ENCODE results near the gene B4GAT1.
"Not testable (repeated sequence)": the region's sequence is repeated elsewhere in the genome, so short reads cannot be mapped to it uniquely, and the experiment has no call there.

Gene B4GAT1

DNA sequence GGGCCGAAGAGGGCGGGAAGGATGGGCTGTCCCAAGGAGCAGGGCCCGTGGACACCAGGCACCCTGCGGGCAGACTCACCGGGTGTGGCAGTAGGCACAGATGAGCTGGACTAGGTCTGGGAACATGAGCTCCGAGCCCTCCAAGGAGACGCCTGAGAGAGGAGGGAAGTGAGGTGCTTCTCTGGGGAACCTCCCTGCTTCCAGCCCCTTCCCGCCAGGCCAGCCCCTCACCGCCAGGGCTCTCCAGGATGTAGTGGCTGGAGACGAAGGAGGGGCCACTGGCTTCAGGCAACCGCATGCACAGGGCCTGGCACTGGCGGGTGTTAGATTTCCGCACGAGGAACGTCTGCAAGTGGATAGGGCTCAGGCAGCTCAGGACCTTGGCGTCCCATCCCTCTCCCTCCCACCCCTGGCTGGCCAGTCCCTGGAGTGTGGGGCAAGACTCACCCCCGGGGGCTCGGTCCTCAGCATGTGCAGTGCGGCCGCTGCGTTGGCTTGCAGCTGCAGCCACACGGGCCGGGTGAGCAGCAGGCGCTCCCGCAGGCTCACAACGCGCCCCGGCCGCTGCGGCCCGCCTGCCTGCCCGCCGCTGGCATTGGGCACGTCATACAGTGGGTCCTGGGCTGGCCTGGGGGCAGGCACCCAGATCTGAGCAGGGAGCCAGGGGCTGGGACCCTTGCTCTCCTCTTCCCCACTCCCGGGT, 11.7 kb downstream of the B4GAT1 start:
- peak; percentile 55 for DNase-seq

DNA sequence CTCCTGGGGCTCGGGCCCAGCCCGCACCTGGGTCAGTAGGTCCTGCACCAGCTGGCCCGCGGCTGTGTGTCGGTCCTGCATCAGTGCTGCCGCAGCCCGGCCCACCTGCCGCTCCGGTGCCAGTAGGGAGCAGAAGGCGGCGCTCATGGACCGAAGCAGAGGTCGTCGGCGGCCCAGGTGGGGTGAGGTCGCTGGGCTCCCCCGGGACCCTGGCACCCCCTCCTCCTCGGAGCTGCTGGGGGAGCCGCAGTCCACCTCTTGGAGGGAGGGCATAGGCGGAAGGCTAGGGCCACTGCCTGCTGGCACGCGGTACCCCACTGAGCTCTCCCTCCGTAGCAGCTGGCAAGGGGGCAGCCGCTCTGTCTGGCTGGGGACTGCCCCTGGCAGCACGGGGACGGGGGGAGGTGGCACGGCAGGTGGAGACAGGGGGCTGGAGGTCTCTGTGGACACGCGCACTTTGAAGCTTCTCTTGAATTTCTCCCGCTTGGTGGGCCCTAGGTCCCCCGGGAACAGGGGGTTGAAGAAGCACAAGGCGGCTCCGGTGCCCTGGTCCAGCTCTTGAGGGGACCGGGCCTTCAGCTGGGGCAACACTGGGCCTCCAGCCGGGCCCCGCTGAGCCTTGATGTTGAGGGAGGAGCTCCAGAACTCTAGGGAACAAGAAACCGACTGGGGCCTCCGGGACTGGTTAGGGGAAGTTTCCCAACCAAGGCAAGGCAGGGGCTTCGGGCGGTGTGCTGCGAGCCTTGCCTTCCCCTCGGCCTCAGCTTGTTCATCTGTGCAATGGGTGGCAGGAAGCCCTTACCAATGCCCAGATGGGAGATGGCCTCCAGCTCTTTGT, 12.6 kb downstream of the B4GAT1 start:
- no peak for DNase-seq

DNA sequence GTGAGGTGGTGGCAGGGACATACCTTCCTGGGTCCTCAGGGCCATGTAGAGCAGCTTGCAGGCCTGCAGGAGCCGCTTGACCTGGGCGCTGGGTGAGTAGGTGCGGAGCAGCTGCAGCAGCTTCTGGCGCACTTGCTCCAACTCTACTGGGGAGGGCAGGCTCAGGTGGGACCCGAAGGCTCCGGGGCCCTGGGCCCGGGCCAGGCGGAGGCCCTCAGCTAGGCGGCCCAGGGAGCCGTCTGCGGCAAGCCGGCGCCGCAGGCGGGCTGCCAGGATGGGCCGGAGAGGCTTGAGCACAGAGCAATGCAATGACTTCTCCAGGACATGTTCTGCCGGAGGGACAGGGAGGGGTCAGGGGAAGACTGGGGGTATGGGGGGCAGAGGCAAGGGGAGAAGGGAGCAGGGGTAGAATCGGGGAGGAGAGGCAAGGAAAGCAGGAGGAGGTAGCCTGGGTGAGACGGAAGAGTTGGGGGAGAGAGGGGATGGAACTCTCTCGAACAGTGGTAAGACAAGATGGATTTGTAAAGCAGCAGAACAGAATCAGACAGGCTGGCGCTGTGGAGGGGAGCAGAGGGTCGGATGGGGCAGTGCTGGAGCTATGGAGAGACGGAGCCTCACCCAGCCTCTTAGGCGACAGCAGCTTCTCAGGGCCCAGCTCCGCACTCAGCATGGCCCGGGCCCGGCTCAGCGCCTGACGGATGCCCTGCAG, 13.4 kb downstream of the B4GAT1 start:
- no peak for DNase-seq

DNA sequence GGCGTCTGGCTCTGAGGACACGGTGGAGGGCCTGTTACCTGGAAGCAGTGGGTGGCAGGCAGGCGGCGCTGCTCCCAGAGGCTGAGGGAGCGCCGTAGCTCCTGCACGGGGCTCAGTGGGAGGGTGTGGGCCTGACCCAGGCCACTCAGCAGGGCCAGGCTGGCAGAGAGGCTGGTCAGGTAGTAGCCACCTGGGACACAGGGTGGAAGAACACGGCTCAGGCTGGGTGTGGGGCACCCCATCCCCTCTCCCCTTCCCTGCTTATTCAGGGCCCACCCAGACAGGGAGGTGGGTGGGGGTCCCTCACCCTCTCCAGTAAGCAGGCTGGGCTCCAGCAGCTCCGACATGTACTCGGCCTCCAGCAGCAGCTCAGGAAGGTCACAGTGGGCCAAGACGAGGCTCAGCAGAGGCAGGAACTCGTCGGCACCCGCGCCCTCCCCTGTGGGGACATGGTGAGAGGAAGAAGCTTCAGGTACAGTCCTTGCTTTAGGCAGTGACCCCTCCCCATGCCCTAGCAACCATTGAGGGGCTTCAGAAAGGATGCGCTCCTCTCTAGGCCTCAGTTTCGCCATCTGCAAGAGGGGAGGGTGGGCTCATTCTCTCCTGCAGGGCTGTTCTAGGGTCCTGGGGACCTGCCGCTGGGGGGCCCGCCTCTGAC, 14.1 kb downstream of the B4GAT1 start:
- no peak for DNase-seq

DNA sequence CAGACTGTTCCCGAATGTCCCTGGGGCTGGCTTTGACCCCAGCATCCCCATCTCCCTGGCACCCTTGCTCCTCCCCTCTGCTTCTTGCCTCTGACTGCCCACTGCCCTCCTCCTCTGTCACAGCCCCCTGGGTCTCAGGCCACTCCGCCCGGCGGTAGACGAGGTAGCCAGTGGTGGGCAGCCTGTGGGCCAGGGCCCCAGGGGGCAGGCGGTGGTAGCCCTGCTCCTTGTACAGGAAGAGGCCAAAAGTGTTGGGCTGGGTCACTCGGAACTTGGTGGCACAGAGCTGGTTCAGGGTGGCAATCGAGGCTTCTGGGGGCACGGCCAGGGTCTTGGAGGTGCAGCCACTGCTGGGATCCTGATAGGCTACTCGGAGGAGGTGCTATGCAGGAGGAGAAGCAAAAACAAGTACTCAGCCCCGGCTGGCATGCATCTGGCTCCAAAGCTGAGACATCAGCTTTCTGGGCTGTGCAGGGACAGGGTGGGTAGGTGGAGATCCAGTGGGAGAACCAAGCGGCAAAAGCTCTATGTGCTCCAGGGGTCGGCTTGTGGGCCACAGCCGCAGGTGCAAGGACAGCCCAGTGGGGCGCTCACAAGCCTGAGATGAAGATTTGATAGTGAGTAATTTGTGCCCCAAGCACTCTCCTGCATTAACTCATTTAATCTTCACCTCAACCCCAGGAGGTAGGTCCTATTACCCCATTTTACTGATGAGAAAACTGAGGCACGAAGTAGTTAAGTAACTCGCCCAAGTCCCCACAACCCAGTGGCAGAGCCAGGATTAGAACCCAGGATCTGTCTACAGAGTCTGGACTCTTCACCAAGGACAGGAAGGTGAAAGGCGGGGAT, 14.8 kb downstream of the B4GAT1 start:
- DNase-seq = no peak

DNA sequence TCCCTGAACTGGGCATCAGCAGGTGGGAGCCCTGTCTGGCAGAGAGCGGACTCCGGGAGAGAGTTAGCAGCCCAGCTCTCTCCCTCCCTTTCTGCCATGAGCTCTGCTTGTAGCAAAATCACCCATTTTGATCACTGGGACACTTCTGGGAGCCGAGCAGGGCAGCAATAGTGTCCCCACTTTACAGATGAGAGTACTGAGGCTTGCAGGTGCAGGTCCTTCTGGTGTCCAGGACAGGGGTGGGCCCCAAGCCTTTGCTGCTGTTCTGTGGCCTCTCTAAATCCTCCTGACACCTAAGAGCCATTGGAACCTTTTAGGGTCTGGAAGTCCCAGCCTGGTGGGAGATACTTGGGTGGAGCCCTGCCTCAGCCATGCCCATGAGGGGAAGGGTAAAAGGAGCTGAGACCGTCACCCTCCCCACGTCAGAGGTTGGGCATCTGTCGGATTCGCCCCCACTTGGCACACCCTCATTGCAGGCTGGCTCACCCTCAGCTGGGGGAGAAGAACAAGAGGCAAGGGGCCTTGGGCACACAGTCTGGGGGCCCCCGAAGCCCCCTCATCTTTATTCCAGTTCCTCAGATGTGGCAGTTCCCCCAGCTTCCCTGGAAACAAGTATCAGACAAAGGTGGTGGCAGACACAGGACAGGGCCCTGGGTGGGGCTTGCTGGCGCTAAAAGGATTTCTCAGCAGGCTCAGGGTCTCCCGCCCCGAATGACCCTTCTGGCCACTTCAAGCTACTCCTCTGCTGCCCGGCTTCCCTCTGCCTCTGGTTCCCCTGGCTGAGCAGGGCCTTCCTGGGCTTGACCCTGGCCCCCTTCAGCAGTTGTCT, 15.7 kb downstream of the B4GAT1 start:
- DNase-seq = no peak

DNA sequence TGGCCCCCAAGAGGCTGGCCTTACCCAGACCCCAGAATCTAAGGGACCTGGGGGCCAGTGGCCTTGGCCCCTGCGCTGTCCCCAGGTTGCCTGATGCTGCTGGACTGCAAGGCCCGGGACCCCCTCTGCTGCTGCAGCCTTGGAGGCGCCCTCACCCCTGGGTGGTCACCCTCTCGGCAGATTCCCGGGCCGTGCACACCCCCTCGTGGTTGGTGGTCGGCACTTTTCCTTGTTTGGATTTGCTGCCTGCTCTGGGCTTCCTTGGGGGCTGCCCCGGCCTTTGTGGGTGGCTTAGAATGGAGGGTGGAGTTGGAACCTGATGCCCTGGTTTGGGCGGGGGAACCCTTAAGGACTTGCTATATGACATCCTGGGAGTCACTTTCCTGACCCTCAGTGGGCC, 16.5 kb downstream of the B4GAT1 start:
- DNase-seq = no peak

DNA sequence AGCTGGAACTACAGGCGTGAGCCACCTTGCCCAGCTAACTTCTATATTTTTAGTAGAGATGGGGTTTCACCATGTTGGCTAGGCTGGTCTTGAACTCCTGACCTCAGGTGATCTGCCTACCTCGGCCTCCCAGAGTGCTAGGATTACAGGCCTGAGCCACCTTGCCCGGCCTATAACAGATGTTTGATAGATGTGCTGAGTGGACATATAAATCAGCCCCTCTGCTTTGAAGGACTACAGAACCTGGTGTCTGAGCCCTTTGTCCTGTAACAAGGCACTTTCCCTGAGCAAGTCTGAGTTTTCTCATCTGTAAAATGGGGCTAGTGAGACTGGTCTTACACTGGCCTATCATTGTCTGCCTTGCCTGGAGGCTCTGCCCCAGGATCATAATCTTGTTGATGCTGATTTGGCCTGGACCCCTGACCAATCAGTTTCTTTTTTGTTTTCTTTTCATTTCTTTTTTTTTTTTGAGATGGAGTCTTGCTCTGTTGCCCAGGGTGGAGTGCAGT, 18.2 kb downstream of the B4GAT1 start:
- peak; percentile 5 for DNase-seq

DNA sequence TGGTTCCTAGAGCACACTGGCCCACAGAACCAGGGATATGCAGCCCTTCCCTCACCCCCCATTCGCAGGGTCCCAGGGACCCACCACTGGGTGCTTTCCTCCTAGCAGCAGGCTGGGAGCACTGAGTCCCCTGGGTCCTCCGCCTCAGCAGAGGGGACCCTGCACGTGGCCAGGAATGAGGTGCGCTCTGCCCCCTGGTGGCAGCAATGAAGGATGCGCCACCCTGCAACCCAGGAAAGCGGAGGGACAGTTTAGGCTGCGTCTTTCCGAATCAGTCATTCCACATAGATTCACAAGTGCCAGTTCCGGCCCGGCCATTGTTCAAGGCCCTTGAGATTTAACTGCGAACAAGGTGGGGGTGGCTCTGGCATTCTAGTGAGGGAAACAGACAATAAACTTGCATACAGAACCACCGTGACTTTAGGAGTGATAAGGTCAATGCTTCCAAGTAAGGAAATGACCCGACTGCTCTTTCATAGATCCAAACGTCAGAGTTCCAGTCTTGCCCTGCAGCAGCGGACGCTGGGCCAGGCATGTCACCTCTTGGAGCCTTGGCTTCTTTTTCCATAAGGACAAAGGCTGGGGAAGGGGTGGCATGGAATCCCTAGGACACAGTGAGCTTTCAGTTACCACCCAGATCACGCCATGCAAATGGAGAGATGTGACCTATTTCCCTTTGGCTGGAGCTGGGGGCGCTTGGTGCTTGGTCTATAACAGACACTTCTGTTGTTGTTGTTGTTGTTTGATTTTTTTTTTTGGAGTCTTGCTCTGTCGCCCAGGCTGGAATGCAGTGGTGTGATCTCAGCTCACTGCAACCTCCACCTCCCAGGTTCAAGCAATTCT, 18.9 kb downstream of the B4GAT1 start:
- peak; percentile 75 for DNase-seq

DNA sequence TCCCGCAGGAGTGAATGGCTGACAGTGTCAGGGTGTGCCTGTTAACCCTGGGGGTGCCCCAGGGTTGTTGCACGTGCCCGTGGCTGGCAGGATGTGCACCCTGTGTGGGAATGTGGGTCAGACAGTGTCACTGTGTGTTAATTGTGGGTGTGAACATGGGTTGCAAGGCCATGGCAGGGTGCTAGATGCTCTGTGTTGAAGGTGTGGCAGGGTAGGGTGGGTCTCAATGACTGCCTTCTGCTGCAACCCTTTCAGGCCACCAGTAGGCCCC, 19.5 kb downstream of the B4GAT1 start:
- DNase-seq = peak; percentile 9

DNA sequence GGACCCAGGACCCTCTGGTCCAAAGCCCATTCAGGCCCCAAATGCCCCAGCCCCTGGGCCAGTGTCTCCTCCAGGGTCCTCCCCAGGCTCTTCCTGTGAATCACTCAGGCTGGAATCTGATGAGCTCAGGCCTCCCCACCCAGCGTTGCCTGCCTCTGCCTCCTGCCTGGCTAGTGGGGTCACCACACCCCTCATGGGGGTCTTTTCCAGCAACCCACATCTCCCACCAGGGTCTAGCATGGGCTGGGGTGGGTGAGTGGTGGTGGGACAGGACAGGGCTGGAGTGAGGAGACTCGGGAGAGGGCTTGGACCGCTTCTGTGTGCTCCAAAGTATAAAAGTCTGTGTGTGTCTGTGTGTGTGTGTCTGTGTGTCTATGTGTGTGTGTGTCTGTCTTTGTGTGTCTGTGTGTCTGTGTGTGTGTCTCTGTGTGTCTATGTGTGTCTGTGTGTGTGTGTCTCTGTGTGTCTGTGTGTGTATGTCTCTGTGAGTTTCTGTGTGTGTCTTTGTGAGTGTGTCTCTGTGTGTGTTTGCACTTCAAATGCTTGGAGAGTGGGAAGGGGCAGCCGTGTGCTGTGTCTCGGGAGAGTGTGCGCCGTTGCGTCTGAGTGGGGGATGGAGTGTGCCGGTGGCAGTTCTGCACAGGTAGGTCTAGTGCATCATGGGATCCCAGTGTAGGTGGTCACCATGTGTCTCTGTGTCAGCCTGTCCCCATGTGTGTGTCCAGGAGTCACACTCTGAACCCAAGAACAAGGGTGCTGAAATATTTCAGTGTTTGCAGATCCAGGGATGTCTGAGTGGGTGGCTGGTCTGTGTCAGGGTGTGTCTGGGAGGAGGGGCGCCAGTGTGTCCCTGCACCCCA, 20.0 kb downstream of the B4GAT1 start:
- peak; percentile 81 for DNase-seq

DNA sequence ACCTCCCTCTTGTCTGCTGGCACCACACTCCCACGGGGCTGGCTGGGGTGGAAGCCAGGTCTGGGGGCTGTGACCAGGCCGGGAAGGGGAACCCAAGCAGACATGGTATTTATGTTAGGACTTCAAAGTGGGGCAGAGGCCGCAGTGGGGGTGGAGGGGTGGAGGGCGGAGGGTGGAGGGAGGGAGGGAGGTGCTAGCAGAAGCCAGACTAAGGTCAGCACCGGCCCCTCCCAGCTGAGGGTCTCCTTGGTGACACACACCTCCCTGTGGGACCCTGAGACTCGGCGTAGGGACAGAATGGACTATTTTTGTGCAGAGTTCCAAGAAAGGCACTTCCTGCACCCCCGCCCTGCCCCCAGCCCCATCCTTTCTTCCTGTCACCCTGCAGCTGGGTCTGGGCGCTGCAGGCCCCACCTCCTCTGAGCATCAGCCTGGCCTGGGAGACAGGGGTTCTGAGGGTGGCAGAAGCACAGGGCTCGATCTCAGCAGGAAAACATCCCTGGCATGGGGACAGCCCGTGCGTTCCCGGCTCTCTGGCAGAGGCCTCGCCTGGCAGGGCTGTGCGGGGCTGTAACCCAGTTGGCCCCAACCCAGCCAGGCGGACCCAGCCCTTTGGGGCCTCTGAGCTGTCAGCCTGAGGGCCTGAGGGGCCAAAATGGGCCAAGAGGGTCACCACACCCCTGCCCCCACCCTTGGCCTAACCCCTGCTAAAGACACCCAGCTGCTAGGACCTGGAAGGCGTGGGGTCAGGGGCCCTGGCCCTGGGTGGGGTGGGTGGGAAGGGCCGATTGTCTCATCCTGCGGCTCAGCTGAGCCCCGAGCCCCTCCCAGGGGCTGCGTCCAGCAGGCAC, 20.9 kb downstream of the B4GAT1 start:
- DNase-seq = peak; percentile 59

DNA sequence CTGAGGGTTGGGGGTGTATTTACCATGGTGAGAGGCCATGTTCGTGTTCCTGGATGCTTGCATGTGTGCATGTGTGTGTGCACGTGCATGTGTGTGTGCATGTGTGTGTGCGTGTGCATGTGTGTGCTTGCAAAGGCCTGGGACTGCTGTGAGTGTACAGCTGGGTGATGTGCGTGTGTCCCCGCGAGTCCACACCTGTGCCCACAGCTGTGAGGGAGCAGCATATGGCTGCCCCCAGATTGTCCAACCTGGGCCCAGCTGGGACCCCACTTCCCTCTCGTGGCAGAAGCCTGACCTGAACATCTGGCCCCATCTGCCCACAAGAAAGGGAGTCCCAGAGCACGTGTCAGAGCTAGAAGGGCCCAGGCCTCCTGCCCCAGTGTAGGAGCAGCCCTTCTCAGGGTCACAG, 22.2 kb downstream of the B4GAT1 start:
- peak; percentile 32 for DNase-seq

DNA sequence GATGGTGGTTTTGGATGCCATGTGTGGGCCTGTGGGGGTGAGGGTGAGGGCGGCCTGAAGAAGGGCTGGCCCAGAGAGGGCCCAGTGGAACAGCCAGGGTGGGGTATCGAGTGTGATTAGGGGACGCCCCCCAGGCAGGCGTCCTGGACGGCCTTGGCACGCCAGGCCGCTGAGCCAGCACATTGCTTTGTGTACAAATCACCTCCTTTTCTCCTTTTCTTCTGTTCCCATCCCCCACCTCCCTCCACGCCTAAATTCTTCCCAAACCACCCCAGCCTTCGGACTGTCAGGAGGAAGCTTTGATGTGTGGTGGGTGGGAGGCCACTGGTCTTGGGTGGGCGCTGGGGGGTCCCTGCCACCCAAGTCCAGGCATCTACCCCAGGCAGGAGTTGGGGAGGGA, 22.8 kb downstream of the B4GAT1 start:
- peak; percentile 46 for DNase-seq

DNA sequence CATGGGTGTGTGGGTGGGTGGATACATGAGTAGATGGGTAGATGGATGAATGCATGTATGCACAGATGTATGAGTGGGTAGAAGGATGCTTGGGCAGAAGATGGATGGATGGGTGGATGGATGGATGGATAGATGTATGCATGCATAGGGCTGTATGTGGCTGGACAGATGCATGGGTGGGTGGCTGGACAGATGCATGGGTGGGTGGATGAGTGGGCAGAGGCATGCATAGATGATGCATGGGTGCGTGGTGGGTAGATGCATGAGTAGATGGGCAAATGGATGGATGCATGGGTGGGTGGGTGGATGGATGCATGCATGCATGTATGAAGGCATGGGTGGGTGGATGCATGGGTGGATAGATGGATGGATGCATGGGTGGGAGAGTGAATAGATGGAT, 23.7 kb downstream of the B4GAT1 start:
- DNase-seq = no peak

DNA sequence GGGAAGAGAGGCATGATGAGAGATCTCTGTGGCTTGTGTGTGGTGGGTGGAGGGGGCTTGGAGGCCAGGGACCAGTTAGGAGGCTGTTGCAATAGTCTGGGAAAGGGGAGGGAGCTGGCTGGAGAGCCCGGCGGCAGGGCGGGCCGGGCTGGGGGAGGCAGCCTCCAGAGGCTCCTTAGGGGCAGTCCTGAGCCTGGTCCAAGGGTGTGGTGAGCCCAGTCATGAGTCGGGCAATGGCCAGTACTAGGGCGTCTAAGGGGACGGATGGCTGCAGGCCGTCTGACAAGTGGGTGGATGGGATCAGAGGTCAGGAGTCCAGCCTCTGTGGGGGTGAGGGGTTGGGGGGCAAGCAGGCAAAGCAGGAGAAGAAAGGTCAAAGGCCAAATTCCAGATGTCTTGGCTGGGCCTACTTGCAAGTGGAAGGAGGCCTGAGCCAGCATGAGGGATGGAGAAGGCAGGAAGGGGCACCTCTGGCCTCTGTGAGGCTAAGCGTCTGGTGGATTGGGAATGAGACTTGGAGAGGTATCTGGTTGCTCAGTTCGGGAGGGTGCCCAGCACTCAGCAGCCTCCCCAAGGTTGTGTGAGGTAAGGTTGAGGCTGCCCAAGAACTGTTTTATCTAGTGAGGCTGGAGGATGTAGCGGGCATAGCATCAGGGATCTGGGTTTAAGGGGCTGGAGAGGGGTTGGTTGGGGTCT, 24.5 kb downstream of the B4GAT1 start:
- peak; percentile 43 for DNase-seq

DNA sequence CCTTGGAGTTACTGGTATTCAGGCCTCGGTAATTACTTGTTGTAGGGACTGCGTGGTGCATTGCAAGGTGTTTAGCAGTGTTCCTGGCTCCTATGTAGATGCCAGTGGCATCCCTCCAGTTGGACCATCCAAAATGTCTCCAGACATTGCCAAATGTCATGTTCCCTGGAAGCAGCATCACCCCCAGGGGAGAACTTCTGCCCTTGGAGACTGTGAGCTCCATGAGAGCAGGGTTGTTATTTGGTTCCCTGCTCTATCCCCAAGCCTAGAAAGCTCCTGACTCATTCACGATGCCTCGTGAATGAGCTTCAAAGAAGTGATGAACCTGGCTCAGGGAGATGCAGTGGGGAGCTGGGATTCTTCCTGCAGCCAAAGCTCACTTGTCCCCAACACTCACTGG, 25.8 kb downstream of the B4GAT1 start:
- no peak for DNase-seq

DNA sequence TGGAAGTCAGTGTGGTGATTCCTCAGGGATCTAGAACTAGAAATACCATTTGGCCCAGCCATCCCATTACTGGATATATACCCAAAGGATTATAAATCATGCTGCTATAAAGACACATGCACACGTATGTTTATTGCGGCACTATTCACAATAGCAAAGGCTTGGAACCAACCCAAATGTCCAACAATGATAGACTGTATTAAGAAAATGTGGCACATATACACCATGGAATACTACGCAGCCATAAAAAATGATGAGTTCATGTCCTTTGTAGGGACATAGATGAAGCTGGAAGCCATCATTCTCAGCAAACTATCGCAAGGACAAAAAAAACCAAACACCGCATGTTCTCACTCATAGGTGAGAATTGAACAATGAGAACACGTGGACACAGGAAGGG, 26.7 kb downstream of the B4GAT1 start:
- DNase-seq = not testable (repeated sequence)
